ENCODE data around the gene ZFHX3. TPM values are rescaled to one million over a fixed set of nuclear protein-coding genes. Genes with fewer than 3 reads are reported as not detected.

Gene ZFHX3
- total RNA-seq, 2 donors from 2014 or later: 0.79 to 2.2 TPM

DNA sequence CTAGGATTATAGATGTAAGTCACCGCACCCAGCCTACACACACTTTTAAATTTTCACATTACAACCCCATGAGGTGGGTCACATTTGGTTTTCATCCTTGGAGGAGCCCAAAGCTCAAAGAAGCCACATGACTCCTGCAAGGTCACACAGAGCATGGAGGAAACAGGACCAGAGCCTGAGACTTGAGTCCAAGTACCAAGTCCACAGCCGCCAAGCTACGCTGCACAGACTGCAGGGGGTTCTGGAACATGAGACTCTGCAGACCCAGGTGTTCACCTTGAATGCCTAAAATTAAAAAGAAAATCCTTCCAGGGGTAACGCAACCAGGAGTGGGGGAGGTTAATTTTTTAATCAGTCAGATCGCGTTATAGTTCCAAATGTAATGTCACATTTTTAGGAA is 150.2 kb downstream of the ZFHX3 start:
- Mint-ChIP-seq H3K36me3 (ENCODE audit: low read depth) (no peaks in the 10 kb centered on the region), H3K27ac (no peak overlapping the region), H3K27me3 (ENCODE audit: insufficient read depth) (peaks cover 5% of the 10 kb centered on the region), H3K4me1 (no peaks in the 10 kb centered on the region), H3K4me3 (no peak overlapping the region), H3K9me3 (no peaks in the 10 kb centered on the region)
- TF ChIP-seq, protein P1, sequence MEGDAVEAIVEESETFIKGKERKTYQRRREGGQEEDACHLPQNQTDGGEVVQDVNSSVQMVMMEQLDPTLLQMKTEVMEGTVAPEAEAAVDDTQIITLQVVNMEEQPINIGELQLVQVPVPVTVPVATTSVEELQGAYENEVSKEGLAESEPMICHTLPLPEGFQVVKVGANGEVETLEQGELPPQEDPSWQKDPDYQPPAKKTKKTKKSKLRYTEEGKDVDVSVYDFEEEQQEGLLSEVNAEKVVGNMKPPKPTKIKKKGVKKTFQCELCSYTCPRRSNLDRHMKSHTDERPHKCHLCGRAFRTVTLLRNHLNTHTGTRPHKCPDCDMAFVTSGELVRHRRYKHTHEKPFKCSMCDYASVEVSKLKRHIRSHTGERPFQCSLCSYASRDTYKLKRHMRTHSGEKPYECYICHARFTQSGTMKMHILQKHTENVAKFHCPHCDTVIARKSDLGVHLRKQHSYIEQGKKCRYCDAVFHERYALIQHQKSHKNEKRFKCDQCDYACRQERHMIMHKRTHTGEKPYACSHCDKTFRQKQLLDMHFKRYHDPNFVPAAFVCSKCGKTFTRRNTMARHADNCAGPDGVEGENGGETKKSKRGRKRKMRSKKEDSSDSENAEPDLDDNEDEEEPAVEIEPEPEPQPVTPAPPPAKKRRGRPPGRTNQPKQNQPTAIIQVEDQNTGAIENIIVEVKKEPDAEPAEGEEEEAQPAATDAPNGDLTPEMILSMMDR (conservative IDR thresholded peaks at IDR 0.05): no peak
- Histone ChIP-seq H3K27ac (ENCODE audit: low read depth, low read length) (no peak overlapping the region), H3K9me3 (ENCODE audit: control insufficient read depth, low read length) (no peaks in the 10 kb centered on the region), H3K36me3 (ENCODE audit: control insufficient read depth, insufficient read depth, low read length) (no peaks in the 10 kb centered on the region), H3K4me3 (ENCODE audit: low read length) (no peak overlapping the region), H3K4me1 (ENCODE audit: control insufficient read depth, insufficient read depth, low read length) (no peaks in the 10 kb centered on the region), H3K9ac (ENCODE audit: extremely low read depth, low read length, poor library complexity, severe bottlenecking) (no peak overlapping the region), H3K27me3 (ENCODE audit: control insufficient read depth, insufficient read depth, low read length, poor library complexity, severe bottlenecking) (peaks cover 6% of the 10 kb centered on the region)
- 89 to 90% methylated on average over 3 to 6 of the region's 6 CpGs for WGBS, 2 experiments (ENCODE audit: insufficient coverage in 1 of 2, insufficient read length in 1 of 2)
- DNase-seq: no peak

DNA sequence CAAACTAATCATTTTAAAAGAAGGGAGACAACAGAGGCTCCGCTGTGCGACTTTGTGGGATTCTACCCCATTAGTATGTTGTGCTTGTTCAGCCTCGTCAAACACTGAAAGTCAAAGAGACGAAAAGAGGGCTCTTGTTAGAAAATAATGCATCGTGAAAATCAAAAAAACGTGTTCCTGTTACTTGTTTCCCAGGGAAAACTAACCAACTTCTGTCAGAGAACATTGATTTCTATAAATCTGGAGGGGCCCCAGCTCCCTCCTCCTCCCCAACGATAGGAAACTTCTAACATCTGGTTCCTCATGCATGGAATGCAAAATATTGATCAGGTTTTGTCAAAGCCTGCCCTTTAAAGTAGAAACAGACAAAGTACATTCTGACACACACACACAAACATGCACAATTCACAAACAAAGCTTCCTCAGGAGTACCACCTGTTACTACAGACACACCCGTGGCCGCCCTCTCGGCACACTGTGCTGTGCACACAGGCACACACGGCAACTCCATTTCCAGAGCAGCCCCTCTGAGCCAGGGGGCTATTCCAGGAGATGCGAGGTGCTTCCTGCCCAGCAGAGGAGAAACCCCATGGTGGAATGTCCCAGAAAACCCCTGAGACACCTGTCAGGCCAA is 151.3 kb downstream of the ZFHX3 start:
- Histone ChIP-seq H3K9me3 (ENCODE audit: control insufficient read depth, low read length) (no peaks in the 10 kb centered on the region), H3K9ac (ENCODE audit: extremely low read depth, low read length, poor library complexity, severe bottlenecking) (no peak overlapping the region), H3K4me3 (ENCODE audit: low read length) (no peak overlapping the region), H3K27ac (ENCODE audit: low read depth, low read length) (peak overlapping the region; percentile 19), H3K27me3 (ENCODE audit: control insufficient read depth, insufficient read depth, low read length, poor library complexity, severe bottlenecking) (peaks cover 6% of the 10 kb centered on the region), H3K36me3 (ENCODE audit: control insufficient read depth, insufficient read depth, low read length) (no peaks in the 10 kb centered on the region), H3K4me1 (ENCODE audit: control insufficient read depth, insufficient read depth, low read length) (no peaks in the 10 kb centered on the region)
- Mint-ChIP-seq H3K4me3 (no peak overlapping the region), H3K27ac (no peak overlapping the region), H3K27me3 (ENCODE audit: insufficient read depth) (peaks cover 5% of the 10 kb centered on the region), H3K4me1 (no peaks in the 10 kb centered on the region), H3K9me3 (no peaks in the 10 kb centered on the region), H3K36me3 (ENCODE audit: low read depth) (no peaks in the 10 kb centered on the region)
- DNase-seq: no peak
- WGBS, 2 experiments (ENCODE audit: insufficient coverage in 1 of 2, insufficient read length in 1 of 2): 88 to 94% methylated on average over 10 to 12 of the region's 12 CpGs
- TF ChIP-seq, protein P1 (conservative IDR thresholded peaks at IDR 0.05): no peak

DNA sequence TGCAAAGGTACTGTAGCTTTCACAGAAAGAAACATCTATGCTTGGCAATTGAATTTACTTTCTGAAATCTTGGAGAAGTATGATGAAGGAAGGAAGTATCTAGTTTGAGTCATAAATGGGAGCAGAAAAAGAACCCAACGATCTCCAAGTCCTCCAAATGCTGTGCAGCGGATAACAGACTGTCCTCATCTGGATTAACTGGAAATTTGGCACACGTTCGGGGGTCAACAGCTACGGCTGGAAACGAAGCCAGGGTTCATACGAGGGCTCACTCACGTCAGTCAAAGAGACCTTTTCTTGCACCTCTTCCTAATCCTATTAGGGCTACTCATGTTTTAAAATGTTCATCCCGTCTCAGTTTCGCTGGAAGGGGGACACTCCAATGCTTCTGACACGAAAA is 152.0 kb downstream of the ZFHX3 start:
- 90 to 93% methylated on average over 9 to 11 of the region's 11 CpGs for WGBS, 2 experiments (ENCODE audit: insufficient coverage in 1 of 2, insufficient read length in 1 of 2)
- H3K4me1 ChIP-seq (ENCODE audit: control insufficient read depth, insufficient read depth, low read length): no peaks in the 10 kb centered on the region
- no peaks in the 10 kb centered on the region for H3K4me1 Mint-ChIP-seq

More for the DNA sequence above, 152.0 kb downstream of the ZFHX3 start:
- Histone ChIP-seq H3K9me3 (ENCODE audit: control insufficient read depth, low read length) (no peaks in the 10 kb centered on the region), H3K4me3 (ENCODE audit: low read length) (no peak overlapping the region), H3K27ac (ENCODE audit: low read depth, low read length) (no peak overlapping the region), H3K36me3 (ENCODE audit: control insufficient read depth, insufficient read depth, low read length) (no peaks in the 10 kb centered on the region), H3K9ac (ENCODE audit: extremely low read depth, low read length, poor library complexity, severe bottlenecking) (no peak overlapping the region), H3K27me3 (ENCODE audit: control insufficient read depth, insufficient read depth, low read length, poor library complexity, severe bottlenecking) (no peaks in the 10 kb centered on the region)
- DNase-seq: no peak
- Mint-ChIP-seq H3K9me3 (no peaks in the 10 kb centered on the region), H3K27ac (no peak overlapping the region), H3K4me3 (no peak overlapping the region), H3K36me3 (ENCODE audit: low read depth) (no peaks in the 10 kb centered on the region), H3K27me3 (ENCODE audit: insufficient read depth) (peaks cover 4% of the 10 kb centered on the region)
- TF ChIP-seq, protein P1 (conservative IDR thresholded peaks at IDR 0.05): no peak
